CD4-positive, CD25-positive, alpha-beta regulatory T cell (primary cell): ENCODE measurements around the gene TFPI2. TPM values are rescaled to one million over a fixed set of nuclear protein-coding genes. Genes with fewer than 3 reads are reported as not detected.
A peak's percentile ranks its signal among the peaks of the same experiment; 100 is the strongest.

ENCODE experiments used
- ATAC-seq, 2 donors: fragments of 150-1000 bp; cut with Tn5 transposase; one replicate each; pipeline ENCODE4 v1.10.0; 2021; ENCODE audit warnings: low read depth in 2 of 2, moderate number of reproducible peaks in 2 of 2, moderate library complexity in 1 of 2
- DNase-seq, 3 donors: peaks; one replicate each; pipeline versions ENCODE4 v3.0.0 to v3.0.0-alpha.2; 2012 to 2022; ENCODE audit warnings: mixed read lengths in 1 of 3
- H3K27ac ChIP-seq: one replicate; pipeline ENCODE4 v1.7.0; 2013; ENCODE audit warnings: mild to moderate bottlenecking, low read length; ENCODE audit not compliant: insufficient read depth, poor library complexity, severe bottlenecking
- H3K27me3 ChIP-seq: one replicate; pipeline ENCODE4 v1.7.0; 2013; ENCODE audit warnings: low read length; ENCODE audit not compliant: control insufficient read depth, insufficient read depth
- H3K36me3 ChIP-seq: one replicate; pipeline ENCODE4 v1.7.0; 2013; ENCODE audit warnings: mild to moderate bottlenecking, low read length, moderate library complexity; ENCODE audit not compliant: control insufficient read depth, insufficient read depth
- H3K4me1 ChIP-seq: 2 replicates; pipeline ENCODE4 v1.7.0; 2013; ENCODE audit warnings: mild to moderate bottlenecking, low read length; ENCODE audit not compliant: insufficient read depth, control insufficient read depth, poor library complexity, severe bottlenecking
- H3K4me3 ChIP-seq: one replicate; pipeline ENCODE4 v1.7.0; 2013; ENCODE audit warnings: low read depth, mild to moderate bottlenecking, low read length, moderate library complexity
- H3K9me3 ChIP-seq, 2 experiments: 1 replicate in 1 of 2; 2 replicates in 1 of 2; pipeline ENCODE4 v1.7.0; 2013; ENCODE audit warnings: low read length in 2 of 2, mild to moderate bottlenecking in 1 of 2, moderate library complexity in 1 of 2; ENCODE audit not compliant: control insufficient read depth in 2 of 2
- H3K27ac Mint-ChIP-seq, 3 donors: one replicate each; pipeline ENCODE4 v1.8.0; 2020 to 2022; ENCODE audit warnings: mild to moderate bottlenecking in 3 of 3, mixed read lengths in 3 of 3, moderate library complexity in 2 of 3
- H3K27me3 Mint-ChIP-seq: one replicate; pipeline ENCODE4 v1.8.0; 2022; ENCODE audit warnings: mild to moderate bottlenecking, mixed read lengths
- H3K36me3 Mint-ChIP-seq: one replicate; pipeline ENCODE4 v1.8.0; 2020; ENCODE audit warnings: mixed read lengths
- H3K4me1 Mint-ChIP-seq, 4 donors: one replicate each; pipeline ENCODE4 v1.8.0; 2020 to 2022; ENCODE audit warnings: mixed read lengths in 4 of 4, mild to moderate bottlenecking in 1 of 4
- H3K4me3 Mint-ChIP-seq, 4 donors: one replicate each; pipeline ENCODE4 v1.8.0; 2020 to 2022; ENCODE audit warnings: mild to moderate bottlenecking in 4 of 4, mixed read lengths in 4 of 4, moderate library complexity in 3 of 4
- H3K9me3 Mint-ChIP-seq, 7 donors: one replicate each; pipeline ENCODE4 v1.8.0; 2020 to 2022; ENCODE audit warnings: mixed read lengths in 7 of 7, mild to moderate bottlenecking in 3 of 7, moderate library complexity in 2 of 7
- polyA plus RNA-seq, 4 donors: library from polyadenylated mRNA; unstranded; fragments of 300-500 nt; fragmentation: Illumina TruSeq; gene quantifications; one replicate each; pipeline ENCODE4 v1.2.3, GENCODE V29; 2021
- total RNA-seq: library from RNA; stranded (reverse); gene quantifications from one replicate; pipeline ENCODE4 v1.2.3, GENCODE V29; 2022

The TFPI2 gene
- total and polyA plus RNA-seq, 5 donors from 2014 or later, result 0.96 TPM; not detected in 4

- Histone ChIP-seq H3K27me3 (no peaks in the 10 kb centered on the region), H3K36me3 (no peaks in the 10 kb centered on the region), H3K9me3 (no peaks in the 10 kb centered on the region), H3K4me1 (no peaks in the 10 kb centered on the region), H3K27ac (no peak overlapping the region), H3K4me3 (no peak overlapping the region)
- ATAC-seq (no peak), DNase-seq (peak in 1 of 3 donors; percentile 17)
- Mint-ChIP-seq H3K4me1 (no peaks in the 10 kb centered on the region), H3K27me3 (peaks cover 2% of the 10 kb centered on the region), H3K27ac (no peak overlapping the region), H3K9me3 (no peaks in the 10 kb centered on the region), H3K36me3 (no peaks in the 10 kb centered on the region), H3K4me3 (no peak overlapping the region)
These were observed 12.3 kb upstream of the TFPI2 start for GRCh38 chr7:93902777-93903423.

- Mint-ChIP-seq H3K9me3 (peaks cover 0 to 3% (median 0%) of the 10 kb centered on the region in 7 donors), H3K36me3 (no peaks in the 10 kb centered on the region), H3K4me3 (no peak overlapping the region), H3K4me1 (no peaks in the 10 kb centered on the region), H3K27me3 (peaks cover 16% of the 10 kb centered on the region), H3K27ac (no peak overlapping the region)
- ATAC-seq, result no peak
- no peaks in the 10 kb centered on the region for H3K27me3 ChIP-seq
- H3K9me3 ChIP-seq, result no peaks in the 10 kb centered on the region
- DNase-seq, result no peak
- H3K4me1 ChIP-seq, result no peaks in the 10 kb centered on the region
- H3K4me3 ChIP-seq, result no peak overlapping the region
- no peaks in the 10 kb centered on the region for H3K36me3 ChIP-seq
- H3K27ac ChIP-seq, result no peak overlapping the region
These were observed 7.1 kb upstream of the TFPI2 start for GRCh38 chr7:93897680-93898079.

- no peak for DNase-seq
- Histone ChIP-seq H3K4me3 (no peak overlapping the region), H3K36me3 (no peaks in the 10 kb centered on the region), H3K9me3 (no peaks in the 10 kb centered on the region), H3K27me3 (no peaks in the 10 kb centered on the region), H3K27ac (no peak overlapping the region), H3K4me1 (no peaks in the 10 kb centered on the region)
- H3K9me3 Mint-ChIP-seq, result peaks cover 0 to 3% (median 0%) of the 10 kb centered on the region in 7 donors
- ATAC-seq, result no peak
- no peak overlapping the region for H3K27ac Mint-ChIP-seq
- H3K4me3 Mint-ChIP-seq, result no peak overlapping the region
- no peaks in the 10 kb centered on the region for H3K36me3 Mint-ChIP-seq
- peaks cover 30% of the 10 kb centered on the region for H3K27me3 Mint-ChIP-seq
- H3K4me1 Mint-ChIP-seq, result no peaks in the 10 kb centered on the region
These were observed 5.5 kb upstream of the TFPI2 start for GRCh38 chr7:93895859-93896600.

- H3K4me1 ChIP-seq, result no peaks in the 10 kb centered on the region
- H3K36me3 Mint-ChIP-seq, result no peaks in the 10 kb centered on the region
- peaks cover 0 to 5% (median 0%) of the 10 kb centered on the region in 7 donors for H3K9me3 Mint-ChIP-seq
- H3K27me3 Mint-ChIP-seq, result peaks cover 35% of the 10 kb centered on the region
- no peaks in the 10 kb centered on the region for H3K9me3 ChIP-seq
- DNase-seq (no peak), ATAC-seq (no peak)
- H3K27me3 ChIP-seq, result no peaks in the 10 kb centered on the region
- H3K4me1 Mint-ChIP-seq, result peaks cover 0 to 2% (median under 1%) of the 10 kb centered on the region in 4 donors
- H3K36me3 ChIP-seq, result no peaks in the 10 kb centered on the region
- no peak overlapping the region for H3K4me3 Mint-ChIP-seq
- no peak overlapping the region for H3K27ac Mint-ChIP-seq
- no peak overlapping the region for H3K27ac ChIP-seq
- no peak overlapping the region for H3K4me3 ChIP-seq
These were observed 4.5 kb upstream of the TFPI2 start for GRCh38 chr7:93894966-93895640.

- DNase-seq, result no peak
- Histone ChIP-seq H3K4me3 (no peak overlapping the region), H3K27ac (no peak overlapping the region), H3K36me3 (no peaks in the 10 kb centered on the region), H3K27me3 (no peaks in the 10 kb centered on the region), H3K4me1 (no peaks in the 10 kb centered on the region), H3K9me3 (no peaks in the 10 kb centered on the region)
- H3K27me3 Mint-ChIP-seq, result peaks cover 42% of the 10 kb centered on the region
- H3K4me1 Mint-ChIP-seq, result peaks cover 0 to 6% (median 2%) of the 10 kb centered on the region in 4 donors
- ATAC-seq, result no peak
- H3K4me3 Mint-ChIP-seq, result no peak overlapping the region
- peaks cover 0 to 5% (median 0%) of the 10 kb centered on the region in 7 donors for H3K9me3 Mint-ChIP-seq
- H3K27ac Mint-ChIP-seq, result no peak overlapping the region
- no peaks in the 10 kb centered on the region for H3K36me3 Mint-ChIP-seq
These were observed 3.9 kb upstream of the TFPI2 start for GRCh38 chr7:93894426-93894825.

- ATAC-seq (no peak), DNase-seq (no peak)
- no peaks in the 10 kb centered on the region for H3K36me3 Mint-ChIP-seq
- H3K27ac Mint-ChIP-seq, result no peak overlapping the region
- Histone ChIP-seq H3K9me3 (no peaks in the 10 kb centered on the region), H3K36me3 (no peaks in the 10 kb centered on the region), H3K4me3 (no peak overlapping the region), H3K4me1 (no peaks in the 10 kb centered on the region), H3K27ac (no peak overlapping the region), H3K27me3 (peaks cover 3% of the 10 kb centered on the region)
- H3K9me3 Mint-ChIP-seq, result peaks cover 0 to 7% (median 0%) of the 10 kb centered on the region in 7 donors
- H3K4me3 Mint-ChIP-seq, result peak overlapping the region in 2 of 4 donors; percentile 26 to 51
- H3K4me1 Mint-ChIP-seq, result peaks cover 0 to 6% (median 2%) of the 10 kb centered on the region in 4 donors
- H3K27me3 Mint-ChIP-seq, result peaks cover 50% of the 10 kb centered on the region
These were observed 501 bp downstream of the TFPI2 start for GRCh38 chr7:93890041-93890463.

- peaks cover 0 to 6% (median 2%) of the 10 kb centered on the region in 4 donors for H3K4me1 Mint-ChIP-seq
- H3K27ac Mint-ChIP-seq, result no peak overlapping the region
- no peaks in the 10 kb centered on the region for H3K36me3 Mint-ChIP-seq
- H3K36me3 ChIP-seq, result no peaks in the 10 kb centered on the region
- peaks cover 50% of the 10 kb centered on the region for H3K27me3 Mint-ChIP-seq
- no peak overlapping the region for H3K27ac ChIP-seq
- ATAC-seq, result no peak
- H3K4me1 ChIP-seq, result no peaks in the 10 kb centered on the region
- peaks cover 0 to 7% (median 0%) of the 10 kb centered on the region in 7 donors for H3K9me3 Mint-ChIP-seq
- H3K4me3 ChIP-seq, result no peak overlapping the region
- no peak for DNase-seq
- H3K9me3 ChIP-seq, result no peaks in the 10 kb centered on the region
- H3K4me3 Mint-ChIP-seq, result no peak overlapping the region
- H3K27me3 ChIP-seq, result peaks cover 3% of the 10 kb centered on the region
These were observed 1.3 kb downstream of the TFPI2 start for GRCh38 chr7:93889261-93889660.
